SW480 (cell line): ENCODE data around the gene CRTC3.
"Not testable (repeated sequence)": the region's sequence is repeated elsewhere in the genome, so short reads cannot be mapped to it uniquely, and the experiment has no call there.

Source experiments
- DNase-seq: peaks from one replicate; pipeline ENCODE4 v3.0.0-alpha.2; 2016; ENCODE audit warnings: low spot score

CRTC3 gene, protein sequence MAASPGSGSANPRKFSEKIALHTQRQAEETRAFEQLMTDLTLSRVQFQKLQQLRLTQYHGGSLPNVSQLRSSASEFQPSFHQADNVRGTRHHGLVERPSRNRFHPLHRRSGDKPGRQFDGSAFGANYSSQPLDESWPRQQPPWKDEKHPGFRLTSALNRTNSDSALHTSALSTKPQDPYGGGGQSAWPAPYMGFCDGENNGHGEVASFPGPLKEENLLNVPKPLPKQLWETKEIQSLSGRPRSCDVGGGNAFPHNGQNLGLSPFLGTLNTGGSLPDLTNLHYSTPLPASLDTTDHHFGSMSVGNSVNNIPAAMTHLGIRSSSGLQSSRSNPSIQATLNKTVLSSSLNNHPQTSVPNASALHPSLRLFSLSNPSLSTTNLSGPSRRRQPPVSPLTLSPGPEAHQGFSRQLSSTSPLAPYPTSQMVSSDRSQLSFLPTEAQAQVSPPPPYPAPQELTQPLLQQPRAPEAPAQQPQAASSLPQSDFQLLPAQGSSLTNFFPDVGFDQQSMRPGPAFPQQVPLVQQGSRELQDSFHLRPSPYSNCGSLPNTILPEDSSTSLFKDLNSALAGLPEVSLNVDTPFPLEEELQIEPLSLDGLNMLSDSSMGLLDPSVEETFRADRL

GRCh38 chr15:90529371-90530249 is at the start of gene CRTC3:
TSS of gene CRTC3 (plus strand) at chr15:90529923. CDS start at chr15:90530072, 149 bp downstream.
- DNase-seq: peak; percentile 52

GRCh38 chr15:90481023-90481422 is 48.7 kb upstream of the CRTC3 start:
- DNase-seq: no peak

DNA sequence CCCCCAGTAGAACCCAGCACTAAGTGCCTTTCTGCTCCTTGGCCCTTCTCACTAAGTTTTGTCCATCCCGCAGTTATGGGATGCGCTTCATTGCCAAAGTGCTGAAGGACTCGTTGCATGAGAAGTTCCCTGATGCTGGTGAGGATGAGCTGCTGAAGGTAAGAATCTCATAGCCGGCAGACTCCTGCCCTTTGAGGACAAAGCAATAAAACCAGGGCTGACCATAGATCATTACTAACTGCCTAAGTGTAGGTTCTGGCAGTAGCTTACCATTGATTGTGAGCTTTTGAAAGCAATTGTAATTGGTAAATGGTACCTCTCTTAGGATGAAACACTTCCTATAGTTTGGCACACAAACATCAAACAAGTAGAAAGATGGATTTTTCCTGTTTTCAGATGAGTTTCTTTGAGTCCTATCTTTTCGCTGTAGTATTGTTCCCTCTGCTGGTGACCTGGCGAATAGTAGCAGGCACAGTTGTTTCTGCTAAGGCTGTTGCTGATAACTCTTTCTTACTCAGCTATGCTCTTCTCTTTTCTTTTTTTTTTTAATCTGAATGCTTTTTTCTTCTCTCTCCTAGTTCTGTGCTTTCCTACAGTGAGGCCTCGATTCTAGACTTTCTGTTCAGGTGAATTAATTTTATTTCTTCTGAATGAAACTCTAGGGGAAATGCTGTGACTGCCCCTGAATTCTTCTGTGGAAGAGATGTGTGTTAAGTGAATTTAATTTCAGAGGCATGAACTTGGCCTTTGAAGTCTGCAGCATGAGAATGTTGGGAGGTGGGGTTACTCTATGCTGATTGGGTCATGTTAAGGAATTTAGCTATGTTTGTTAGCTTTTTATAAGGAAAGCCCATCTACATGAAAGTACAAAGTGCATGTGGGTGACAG is 47.4 kb upstream of the CRTC3 start:
- DNase-seq: peak; percentile 42

DNA sequence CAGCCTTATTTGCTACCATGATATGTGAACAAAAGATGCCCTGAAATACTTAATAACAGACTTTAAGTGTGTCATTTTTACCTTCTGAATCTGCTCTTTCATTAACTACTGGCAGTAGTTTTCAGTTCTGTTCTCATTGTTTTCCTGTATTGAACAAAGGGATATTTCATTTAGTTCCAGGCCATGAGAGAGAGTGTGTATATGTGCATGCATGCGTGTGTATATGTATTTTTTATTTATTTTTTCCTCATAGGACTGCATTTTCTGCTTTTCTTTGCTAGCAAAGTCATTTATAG is 46.8 kb upstream of the CRTC3 start:
- no peak for DNase-seq

- no peak for DNase-seq
Observed at GRCh38 chr15:90483637-90484036, 46.1 kb upstream of the CRTC3 start.

- no peak for DNase-seq
Observed at GRCh38 chr15:90487186-90487585, 42.5 kb upstream of the CRTC3 start.

GRCh38 chr15:90489514-90489913 is 40.2 kb upstream of the CRTC3 start:
- DNase-seq: no peak

GRCh38 chr15:90489944-90490343 is 39.8 kb upstream of the CRTC3 start:
- DNase-seq: no peak

GRCh38 chr15:90493647-90494046 is 36.1 kb upstream of the CRTC3 start:
- no peak for DNase-seq

DNA sequence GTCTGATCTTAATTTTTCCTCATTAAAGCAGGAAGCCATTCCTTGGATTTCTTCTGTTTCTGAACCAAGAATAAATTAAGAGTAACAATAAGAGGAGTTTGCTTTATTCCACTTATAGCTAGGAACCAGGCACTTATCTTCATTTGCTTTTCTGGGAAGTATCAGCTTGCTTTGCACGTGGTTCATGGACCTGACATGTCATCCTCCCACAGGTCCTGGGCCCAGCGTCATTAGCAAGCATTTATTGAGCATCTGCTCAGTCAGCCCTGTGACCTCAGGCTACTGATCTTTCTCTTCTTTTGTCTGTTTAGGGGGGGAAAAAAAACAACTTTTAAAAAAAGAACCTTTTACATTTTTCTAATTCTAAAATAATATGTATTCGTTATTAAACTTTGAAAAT is 34.7 kb upstream of the CRTC3 start:
- no peak for DNase-seq

GRCh38 chr15:90496791-90497190 is 32.9 kb upstream of the CRTC3 start:
- no peak for DNase-seq

DNA sequence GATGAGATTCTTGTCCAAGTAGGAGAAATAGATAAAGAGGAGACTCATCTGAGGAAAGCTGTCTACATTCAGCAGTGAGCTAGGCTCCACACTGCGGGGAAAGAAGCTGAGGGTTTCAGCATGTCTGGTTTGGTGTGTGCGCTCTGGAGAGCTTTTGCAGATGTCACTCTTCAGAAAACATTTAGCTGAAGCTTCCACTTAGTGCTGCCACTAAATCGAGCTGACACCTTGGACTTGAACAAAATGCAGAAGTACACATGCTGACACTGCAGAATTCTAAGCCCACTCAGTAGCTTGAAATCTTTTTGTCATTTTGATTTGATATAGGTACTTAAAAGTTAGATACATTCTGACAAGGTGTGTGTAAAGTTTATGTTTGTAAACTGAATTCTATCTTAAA is 32.3 kb upstream of the CRTC3 start:
- DNase-seq: no peak

- no peak for DNase-seq
Observed at GRCh38 chr15:90497912-90498311, 31.8 kb upstream of the CRTC3 start.

DNA sequence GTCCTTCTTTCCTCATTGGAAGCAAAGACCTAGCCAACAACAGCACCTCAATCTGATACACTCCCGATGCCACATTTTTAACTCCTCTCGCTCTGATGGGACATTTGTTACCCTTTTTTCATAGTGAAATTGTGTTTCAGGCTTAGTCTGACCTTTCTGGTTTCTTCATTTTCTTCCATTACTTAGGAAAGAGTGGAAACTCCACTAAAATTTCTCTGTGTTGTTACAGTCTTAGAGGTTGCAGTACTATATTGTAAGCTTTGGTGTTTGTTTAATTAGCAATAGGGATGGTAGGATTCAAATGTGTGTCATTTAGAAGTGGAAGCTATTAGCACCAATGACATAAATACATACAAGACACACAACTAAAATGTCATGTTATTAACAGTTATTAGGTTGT is 29.6 kb upstream of the CRTC3 start:
- no peak for DNase-seq

GRCh38 chr15:90501898-90502297 is 27.8 kb upstream of the CRTC3 start:
- DNase-seq: no peak

GRCh38 chr15:90510781-90511180 is 18.9 kb upstream of the CRTC3 start:
- DNase-seq: not testable (repeated sequence)

- DNase-seq: not testable (repeated sequence)
Observed at GRCh38 chr15:90511211-90511618, 18.5 kb upstream of the CRTC3 start.

DNA sequence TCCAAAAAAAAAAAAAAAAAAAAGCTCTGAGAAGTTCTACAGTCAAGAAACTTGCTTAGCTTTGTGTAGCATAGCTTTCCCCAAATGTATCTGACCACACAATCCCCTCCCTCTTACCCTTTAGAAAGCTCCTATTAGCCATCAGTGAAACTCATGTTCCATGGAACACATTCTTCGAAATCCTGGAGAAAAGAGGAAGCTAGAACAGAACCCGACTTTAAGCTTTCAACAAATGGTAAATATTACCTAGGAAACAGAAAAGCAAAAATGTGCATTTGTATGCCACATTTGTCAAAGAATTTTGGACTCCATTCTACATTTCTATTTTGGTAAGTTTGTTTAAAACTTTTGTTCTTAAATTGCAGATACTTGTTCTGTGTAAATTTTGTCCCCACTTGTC is 17.4 kb upstream of the CRTC3 start:
- DNase-seq: no peak

- no peak for DNase-seq
Observed at GRCh38 chr15:90512981-90513380, 16.7 kb upstream of the CRTC3 start.

- DNase-seq: peak; percentile 45
Observed at GRCh38 chr15:90513448-90513847, 16.3 kb upstream of the CRTC3 start.

DNA sequence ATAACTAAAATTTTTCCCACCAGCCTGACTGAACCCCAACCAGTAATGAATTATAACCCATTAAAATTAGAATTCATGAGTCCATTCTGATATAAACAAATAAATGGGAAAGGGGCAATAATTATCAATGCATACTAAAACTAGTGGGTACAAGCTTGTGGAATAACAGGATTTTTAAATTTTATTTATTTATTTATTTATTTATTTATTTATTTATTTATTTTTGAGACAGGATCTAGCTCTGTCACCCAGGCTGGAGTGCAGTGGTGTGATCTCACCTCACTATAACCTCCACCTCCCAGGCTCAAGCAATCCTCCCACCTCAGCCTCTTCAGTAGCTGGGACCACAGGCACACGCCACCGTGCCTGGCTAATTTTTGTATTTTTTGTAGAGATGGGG is 15.8 kb upstream of the CRTC3 start:
- DNase-seq: not testable (repeated sequence)

- DNase-seq: no peak
Observed at GRCh38 chr15:90519688-90520087, 10.0 kb upstream of the CRTC3 start.
